ENCODE measurements around the gene CARD6. TPM values are rescaled to one million over a fixed set of nuclear protein-coding genes. Genes with fewer than 3 reads are reported as not detected.
A peak's percentile ranks its signal among the peaks of the same experiment; 100 is the strongest.
"Not testable (repeated sequence)": the region's sequence is repeated elsewhere in the genome, so short reads cannot be mapped to it uniquely, and the experiment has no call there.

CARD6 gene
- total RNA-seq, 1 donor from 2014 or later, result 1.4 TPM

- Mint-ChIP-seq H3K27ac (no peak overlapping the region), H3K36me3 (no peaks in the 10 kb centered on the region), H3K4me1 (ENCODE audit: unreplicated experiment) (no peaks in the 10 kb centered on the region), H3K27me3 (no peaks in the 10 kb centered on the region), H3K4me3 (no peak overlapping the region), H3K9me3 (no peaks in the 10 kb centered on the region)
- TF ChIP-seq CTCF (conservative IDR thresholded peaks at IDR 0.05), result no peak
- no peak for DNase-seq (ENCODE audit: extremely low spot score, unreplicated experiment)
These were observed 34.8 kb downstream of the CARD6 start for GRCh38 chr5:40875958-40876357.

- Mint-ChIP-seq H3K4me1 (ENCODE audit: unreplicated experiment) (no peaks in the 10 kb centered on the region), H3K4me3 (no peak overlapping the region), H3K36me3 (no peaks in the 10 kb centered on the region), H3K27me3 (no peaks in the 10 kb centered on the region), H3K9me3 (no peaks in the 10 kb centered on the region), H3K27ac (no peak overlapping the region)
- TF ChIP-seq CTCF (conservative IDR thresholded peaks at IDR 0.05), result no peak
- DNase-seq (ENCODE audit: extremely low spot score, unreplicated experiment), result no peak
These were observed 36.3 kb downstream of the CARD6 start for GRCh38 chr5:40877371-40877988.

- no peaks in the 10 kb centered on the region for H3K27me3 Mint-ChIP-seq
- no peak for DNase-seq (ENCODE audit: extremely low spot score, unreplicated experiment)
- no peak overlapping the region for H3K27ac Mint-ChIP-seq
- no peak overlapping the region for H3K4me3 Mint-ChIP-seq
- no peaks in the 10 kb centered on the region for H3K4me1 Mint-ChIP-seq (ENCODE audit: unreplicated experiment)
- TF ChIP-seq CTCF (conservative IDR thresholded peaks at IDR 0.05), result peak; percentile 82
- H3K36me3 Mint-ChIP-seq, result no peaks in the 10 kb centered on the region
- H3K9me3 Mint-ChIP-seq, result no peaks in the 10 kb centered on the region
These were observed 38.2 kb downstream of the CARD6 start for GRCh38 chr5:40879163-40879942.

GRCh38 chr5:40882291-40882690, 41.1 kb downstream of the CARD6 start:
- Mint-ChIP-seq H3K4me1 (ENCODE audit: unreplicated experiment) (no peaks in the 10 kb centered on the region), H3K4me3 (no peak overlapping the region), H3K9me3 (no peaks in the 10 kb centered on the region), H3K36me3 (no peaks in the 10 kb centered on the region), H3K27ac (no peak overlapping the region), H3K27me3 (no peaks in the 10 kb centered on the region)
- DNase-seq (ENCODE audit: extremely low spot score, unreplicated experiment), result no peak
- TF ChIP-seq CTCF (conservative IDR thresholded peaks at IDR 0.05), result no peak

- not testable (repeated sequence) for H3K27me3 Mint-ChIP-seq; H3K36me3 Mint-ChIP-seq; H3K4me1 Mint-ChIP-seq (ENCODE audit: unreplicated experiment); DNase-seq (ENCODE audit: extremely low spot score, unreplicated experiment); H3K9me3 Mint-ChIP-seq; H3K4me3 Mint-ChIP-seq
- H3K27ac Mint-ChIP-seq, result peak overlapping the region; percentile 54
These were observed 41.9 kb downstream of the CARD6 start for GRCh38 chr5:40883051-40883450.

GRCh38 chr5:40895440-40896425, 54.6 kb downstream of the CARD6 start:
- peak overlapping the region; percentile 52 for H3K4me3 Mint-ChIP-seq
- H3K27ac Mint-ChIP-seq; H3K36me3 Mint-ChIP-seq; H3K4me1 Mint-ChIP-seq (ENCODE audit: unreplicated experiment); H3K27me3 Mint-ChIP-seq; H3K9me3 Mint-ChIP-seq; DNase-seq (ENCODE audit: extremely low spot score, unreplicated experiment): not testable (repeated sequence)

All from type B pancreatic cell (in vitro differentiated cells).